Measurements from ENCODE around the gene OXSR1. TPM values are rescaled to one million over a fixed set of nuclear protein-coding genes. Genes with fewer than 3 reads are reported as not detected.

Gene OXSR1
- total RNA-seq, 1 experiment from 2014 or later: 35.1 TPM

DNA sequence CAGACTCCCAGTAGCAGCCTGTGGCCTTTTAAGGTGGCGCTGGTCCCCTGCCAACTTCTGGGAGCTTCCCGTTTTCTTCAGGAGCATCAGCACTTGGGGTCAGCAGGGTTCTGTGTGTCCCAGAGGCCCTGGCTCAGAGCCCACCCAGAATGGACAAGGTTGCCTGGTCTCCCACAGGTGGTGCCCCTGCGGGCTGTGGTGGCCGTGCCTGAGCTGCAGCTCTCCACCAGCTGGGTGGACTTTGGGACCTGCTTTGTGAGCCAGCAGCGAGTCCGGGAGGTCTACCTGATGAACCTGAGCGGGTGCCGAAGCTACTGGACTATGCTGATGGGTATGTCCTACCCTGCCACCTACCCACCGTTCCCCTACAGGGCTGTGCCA, 43.9 kb upstream of the OXSR1 start (continued):
- TF ChIP-seq YY1 (IDR thresholded peaks at IDR 0.05; ENCODE audit: extremely low read depth, insufficient replicate concordance, low read depth, low read length) (no peak), SIN3A (IDR thresholded peaks at IDR 0.05; ENCODE audit: low read depth) (no peak), SP1 (IDR thresholded peaks at IDR 0.05; ENCODE audit: low read depth) (no peak)

DNA sequence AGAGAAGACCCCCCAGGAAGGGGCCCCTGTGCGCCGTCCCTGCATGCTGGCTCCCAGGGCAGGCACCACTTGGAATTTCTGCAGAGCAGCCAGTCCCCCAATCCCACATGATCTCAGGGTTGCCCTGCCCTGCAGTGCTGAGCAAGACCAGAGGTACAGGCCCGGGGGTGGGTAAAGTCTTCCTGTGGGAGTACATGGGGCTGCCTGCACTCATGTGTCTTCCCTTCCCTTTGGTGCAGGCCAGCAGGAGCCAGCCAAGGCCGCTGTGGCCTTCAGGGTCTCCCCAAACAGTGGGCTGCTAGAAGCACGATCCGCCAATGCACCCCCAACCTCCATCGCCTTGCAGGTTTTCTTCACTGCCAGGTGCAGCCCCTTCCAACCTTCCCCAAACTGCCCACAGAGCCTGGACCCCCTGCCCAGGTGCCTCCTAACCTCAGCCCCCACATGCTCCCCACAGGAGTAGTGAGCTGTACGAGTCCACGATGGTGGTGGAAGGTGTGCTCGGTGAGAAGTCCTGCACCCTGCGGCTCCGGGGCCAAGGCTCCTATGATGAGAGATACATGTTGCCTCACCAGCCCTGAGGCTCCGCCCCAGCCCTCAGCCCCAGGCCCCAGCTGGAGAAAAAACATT, 43.4 kb upstream of the OXSR1 start:
- POLR2A ChIA-PET: no interaction called here
- Histone ChIP-seq H3K27ac (ENCODE audit: low read depth, low read length) (no peak overlapping the region), H3K79me2 (ENCODE audit: insufficient read depth, low read length) (no peaks in the 10 kb centered on the region), H3K9me3 (ENCODE audit: control insufficient read depth in 1 of 2, insufficient read depth in 1 of 2, low read depth in 1 of 2, low read length in 2 of 2) (no peaks in the 10 kb centered on the region), H3K9me2 (ENCODE audit: insufficient read depth) (no peaks in the 10 kb centered on the region), H3K9ac (ENCODE audit: low read length) (no peak overlapping the region), H2AFZ (ENCODE audit: low read depth, low read length, poor library complexity, severe bottlenecking) (no peak overlapping the region), H4K20me1 (ENCODE audit: insufficient read depth) (no peaks in the 10 kb centered on the region), H3K27me3 (ENCODE audit: insufficient read depth, low read length) (no peaks in the 10 kb centered on the region), H3K4me1 (ENCODE audit: control insufficient read depth in 1 of 2, insufficient read depth in 2 of 2, low read length in 2 of 2) (peaks cover 0 to 4% of the 10 kb centered on the region in 2 experiments; a peak in 2 of 4 replicates), H3K4me2 (ENCODE audit: low read length) (no peak overlapping the region), H3K4me3 (replicated peaks in 1 of 2; ENCODE audit: low read depth in 1 of 2, low read length in 2 of 2) (no peak overlapping the region), H3K36me3 (ENCODE audit: control insufficient read depth in 1 of 2, insufficient read depth in 2 of 2, low read length in 2 of 2) (peaks cover 13 to 30% of the 10 kb centered on the region in 2 experiments; a peak in 3 of 4 replicates)
- no TSS peak for BruUV-seq (replicated peaks)
- no peak for ATAC-seq
- intact Hi-C loops (cut with micrococcal nuclease): no loop called here
- DNase-seq (ENCODE audit: low read depth, low spot score): no peak
- TF ChIP-seq SP1 (IDR thresholded peaks at IDR 0.05; ENCODE audit: low read depth): no peak
- CTCF ChIA-PET: no interaction called here
- RAD21 ChIA-PET (ENCODE audit: low non-redundant PET in 1 of 2, low total read pairs in 2 of 2, uncharacterized antibody in 2 of 2, unreplicated experiment in 2 of 2): no interaction called here

DNA sequence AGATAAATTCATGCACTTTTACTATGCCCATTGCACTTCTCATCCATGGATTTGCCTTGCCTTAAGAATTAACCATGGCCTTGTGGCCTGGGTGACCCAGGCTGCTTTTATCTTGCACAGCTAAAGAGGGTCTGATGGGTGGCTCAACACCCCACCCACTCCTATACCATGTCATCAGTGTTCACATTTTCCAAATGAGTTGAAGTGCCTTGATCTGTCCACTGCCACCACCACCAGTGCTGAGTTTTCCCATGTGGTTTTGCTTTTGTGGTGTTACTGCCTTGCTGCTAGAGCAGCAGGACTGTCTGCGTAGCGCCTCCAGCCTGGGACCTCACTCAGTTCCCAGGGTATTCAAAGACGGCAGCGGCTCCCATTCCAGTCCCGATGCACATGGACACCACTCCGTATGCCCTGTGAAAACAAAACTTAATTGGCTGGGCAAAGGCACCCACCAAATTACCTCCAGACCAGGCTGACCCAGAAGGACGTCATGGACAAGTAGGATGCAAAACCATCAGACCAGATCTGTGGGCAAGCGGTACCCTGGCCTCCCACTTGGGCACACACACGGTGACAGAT, 42.5 kb upstream of the OXSR1 start:
- H3K27ac ChIP-seq (ENCODE audit: low read depth, low read length): no peak overlapping the region
- BruUV-seq (replicated peaks): no TSS peak
- H3K9ac ChIP-seq (ENCODE audit: low read length): no peak overlapping the region
- ChIA-PET RAD21 (ENCODE audit: low non-redundant PET in 1 of 2, low total read pairs in 2 of 2, uncharacterized antibody in 2 of 2, unreplicated experiment in 2 of 2) (no interaction called here), CTCF (no interaction called here), POLR2A (no interaction called here)
- H3K4me3 ChIP-seq (replicated peaks in 1 of 2; ENCODE audit: low read depth in 1 of 2, low read length in 2 of 2): no peak overlapping the region
- no peak for ATAC-seq
- no peaks in the 10 kb centered on the region for H3K27me3 ChIP-seq (ENCODE audit: insufficient read depth, low read length)
- peaks cover 13 to 32% of the 10 kb centered on the region in 2 experiments; a peak in 3 of 4 replicates for H3K36me3 ChIP-seq (ENCODE audit: control insufficient read depth in 1 of 2, insufficient read depth in 2 of 2, low read length in 2 of 2)
- DNase-seq (ENCODE audit: low read depth, low spot score): no peak
- TF ChIP-seq, protein P1, sequence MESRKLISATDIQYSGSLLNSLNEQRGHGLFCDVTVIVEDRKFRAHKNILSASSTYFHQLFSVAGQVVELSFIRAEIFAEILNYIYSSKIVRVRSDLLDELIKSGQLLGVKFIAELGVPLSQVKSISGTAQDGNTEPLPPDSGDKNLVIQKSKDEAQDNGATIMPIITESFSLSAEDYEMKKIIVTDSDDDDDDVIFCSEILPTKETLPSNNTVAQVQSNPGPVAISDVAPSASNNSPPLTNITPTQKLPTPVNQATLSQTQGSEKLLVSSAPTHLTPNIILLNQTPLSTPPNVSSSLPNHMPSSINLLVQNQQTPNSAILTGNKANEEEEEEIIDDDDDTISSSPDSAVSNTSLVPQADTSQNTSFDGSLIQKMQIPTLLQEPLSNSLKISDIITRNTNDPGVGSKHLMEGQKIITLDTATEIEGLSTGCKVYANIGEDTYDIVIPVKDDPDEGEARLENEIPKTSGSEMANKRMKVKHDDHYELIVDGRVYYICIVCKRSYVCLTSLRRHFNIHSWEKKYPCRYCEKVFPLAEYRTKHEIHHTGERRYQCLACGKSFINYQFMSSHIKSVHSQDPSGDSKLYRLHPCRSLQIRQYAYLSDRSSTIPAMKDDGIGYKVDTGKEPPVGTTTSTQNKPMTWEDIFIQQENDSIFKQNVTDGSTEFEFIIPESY (IDR thresholded peaks at IDR 0.05; ENCODE audit: extremely low read depth, insufficient replicate concordance, low read length): no peak
- TF ChIP-seq EZH2 (IDR thresholded peaks at IDR 0.05) (no peak), FOSL1 (IDR thresholded peaks at IDR 0.05; ENCODE audit: low read depth) (no peak), CEBPB (IDR thresholded peaks at IDR 0.05; ENCODE audit: low read depth) (no peak), SRF (IDR thresholded peaks at IDR 0.05; ENCODE audit: low read depth) (no peak)
- TF ChIP-seq, protein P2, sequence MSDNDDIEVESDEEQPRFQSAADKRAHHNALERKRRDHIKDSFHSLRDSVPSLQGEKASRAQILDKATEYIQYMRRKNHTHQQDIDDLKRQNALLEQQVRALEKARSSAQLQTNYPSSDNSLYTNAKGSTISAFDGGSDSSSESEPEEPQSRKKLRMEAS (IDR thresholded peaks at IDR 0.05): no peak
- H3K9me2 ChIP-seq (ENCODE audit: insufficient read depth): no peaks in the 10 kb centered on the region
- intact Hi-C loops (cut with micrococcal nuclease): no loop called here
- no peak overlapping the region for H2AFZ ChIP-seq (ENCODE audit: low read depth, low read length, poor library complexity, severe bottlenecking)
- H3K4me2 ChIP-seq (ENCODE audit: low read length): no peak overlapping the region
- H3K79me2 ChIP-seq (ENCODE audit: insufficient read depth, low read length): no peaks in the 10 kb centered on the region
- H3K9me3 ChIP-seq (ENCODE audit: control insufficient read depth in 1 of 2, insufficient read depth in 1 of 2, low read depth in 1 of 2, low read length in 2 of 2): no peaks in the 10 kb centered on the region
- H4K20me1 ChIP-seq (ENCODE audit: insufficient read depth): no peaks in the 10 kb centered on the region
- H3K4me1 ChIP-seq (ENCODE audit: control insufficient read depth in 1 of 2, insufficient read depth in 2 of 2, low read length in 2 of 2): 0 out of 4 replicates have a peak, but pooled peaks cover 0 to 3% of the 10 kb centered on the region in 2 experiments

Data from HCT116 (cell line).